Measurements from ENCODE around the gene TMC1. TPM values are rescaled to one million over a fixed set of nuclear protein-coding genes. Genes with fewer than 3 reads are reported as not detected.

Gene TMC1
- total and polyA plus RNA-seq, 10 of the 15 experiments (the other 5 are each of a cell fraction or from before 2014, with no cell fraction given): 0.06 to 0.94 (median 0.40) TPM; not detected in 1

GRCh38 chr9:72476100-72476499 lies 45.3 kb upstream of the TMC1 start:
- Histone ChIP-seq H4K20me1 (ENCODE audit: control insufficient read depth, insufficient read depth) (no peaks in the 10 kb centered on the region), H3K9me3 (replicated peaks; ENCODE audit: control insufficient read depth, insufficient read depth, low read length) (peaks cover 2% of the 10 kb centered on the region; the same call in 2 of the 3 replicates), H3K4me3 (no peak overlapping the region), H2AFZ (ENCODE audit: control insufficient read depth, low read depth, low read length) (no peak overlapping the region), H3K4me1 (ENCODE audit: control insufficient read depth, insufficient read depth, low read length) (peaks cover 4% of the 10 kb centered on the region), H3K79me2 (ENCODE audit: control insufficient read depth, insufficient read depth, low read length) (no peaks in the 10 kb centered on the region), H3K27ac (ENCODE audit: control insufficient read depth, insufficient read depth) (no peak overlapping the region), H3K36me3 (ENCODE audit: control insufficient read depth in 2 of 2, insufficient read depth in 2 of 2, low read length in 1 of 2) (no peaks in the 10 kb centered on the region), H3K27me3 (replicated peaks in 1 of 2; ENCODE audit: control insufficient read depth in 2 of 2, insufficient read depth in 2 of 2, low read length in 1 of 2) (no peaks in the 10 kb centered on the region), H3K4me2 (ENCODE audit: control insufficient read depth, insufficient read depth) (no peak overlapping the region), H3K9ac (ENCODE audit: control insufficient read depth, insufficient read depth, low read length) (no peak overlapping the region)
- SMC1A ChIA-PET (ENCODE audit: uncharacterized antibody, unreplicated experiment): interaction anchor here (0.6 to 5.2 kb wide), 10 partner anchors 9 to 113 kb away, joined by 3 to 31 read pairs (median 4); no protein-coding TSS in a partner anchor
- DNase-seq (ENCODE audit: low read depth, low spot score) (no peak), ATAC-seq (no peak), FAIRE-seq (no peak)
- no TSS peak for BruUV-seq (replicated peaks)
- in situ Hi-C loops (cut with MboI) (no loop called here), intact Hi-C loops (cut with micrococcal nuclease; ENCODE audit: unreplicated experiment) (no loop called here)
- TF ChIP-seq ATF3 (IDR thresholded peaks at IDR 0.05; ENCODE audit: borderline replicate concordance, extremely low read depth, low read depth, low read length) (no peak), JUND (IDR thresholded peaks at IDR 0.05; ENCODE audit: low read depth, low read length) (no peak), BHLHE40 (IDR thresholded peaks at IDR 0.05; ENCODE audit: borderline replicate concordance in 1 of 2, low read depth in 2 of 2, low read length in 1 of 2) (no peak), IKZF2 (IDR thresholded peaks at IDR 0.05) (no peak), BCL11A (IDR thresholded peaks at IDR 0.05; ENCODE audit: low read depth, low read length) (no peak), FOS (IDR thresholded peaks at IDR 0.05; ENCODE audit: borderline replicate concordance, extremely low read depth, insufficient read length) (no peak), TCF3 (IDR thresholded peaks at IDR 0.05; ENCODE audit: borderline replicate concordance, insufficient read depth, low read depth, low read length) (no peak), TCF12 (IDR thresholded peaks at IDR 0.05; ENCODE audit: low read depth, low read length) (no peak), EZH2 (IDR thresholded peaks at IDR 0.05; ENCODE audit: borderline replicate concordance, control insufficient read depth, low read depth, low read length) (no peak), FOXM1 (IDR thresholded peaks at IDR 0.05; ENCODE audit: low read depth, low read length) (no peak), HSF1 (IDR thresholded peaks at IDR 0.05; ENCODE audit: low read depth, low read length) (no peak), MXI1 (IDR thresholded peaks at IDR 0.05; ENCODE audit: low read depth, low read length) (no peak), FOXK2 (IDR thresholded peaks at IDR 0.05) (no peak), BMI1 (IDR thresholded peaks at IDR 0.05; ENCODE audit: borderline replicate concordance) (no peak), MYC (IDR thresholded peaks at IDR 0.05; ENCODE audit: insufficient read depth, insufficient read length, insufficient replicate concordance, low read length, severe bottlenecking) (no peak), SREBF1 (IDR thresholded peaks at IDR 0.05; ENCODE audit: low read length) (no peak)
- 78% methylated on average over 3 of the region's 3 CpGs for WGBS (ENCODE audit: insufficient coverage, insufficient replicate concordance, low lambda C conversion rate, missing lambda C conversion rate)
- POLR2A ChIA-PET: interaction anchor here (1.0 to 1.5 kb wide), 2 partner anchors 17 to 31 kb away, joined by 3 read pairs; no protein-coding TSS in a partner anchor
- RAD21 ChIA-PET (ENCODE audit: unreplicated experiment): interaction anchor here (0.8 to 2.4 kb wide), 5 partner anchors 11 to 51 kb away, joined by 3 to 10 read pairs (median 4); no protein-coding TSS in a partner anchor
- CTCF ChIA-PET: interaction anchor here (0.7 to 3.6 kb wide), 4 partner anchors 11 to 1176 kb away, joined by 3 to 17 read pairs (median 6); no protein-coding TSS in a partner anchor

Measured in GM12878 (cell line).